Fibroblast of lung (primary cell): ENCODE data around the gene GNAT3.

ENCODE experiments used
- EZH2 ChIP-seq: IDR thresholded peaks from 2 replicates; pipeline ENCODE4 v1.5.1; 2012; ENCODE audit warnings: low read length, control low read depth, mild to moderate bottlenecking; ENCODE audit errors: missing control alignments
- TF ChIP-seq, protein P1 (sequence below), 2 donors: IDR thresholded peaks in 1 of 2; conservative IDR thresholded peaks in 1 of 2; 1 replicate in 1 of 2; 2 replicates in 1 of 2; pipeline ENCODE4 v1.5.1; 2011 to 2012; ENCODE audit warnings: low read length in 2 of 2, control low read depth in 1 of 2, inconsistent platforms in 1 of 2, low read depth in 1 of 2, mild to moderate bottlenecking in 1 of 2

DNA sequence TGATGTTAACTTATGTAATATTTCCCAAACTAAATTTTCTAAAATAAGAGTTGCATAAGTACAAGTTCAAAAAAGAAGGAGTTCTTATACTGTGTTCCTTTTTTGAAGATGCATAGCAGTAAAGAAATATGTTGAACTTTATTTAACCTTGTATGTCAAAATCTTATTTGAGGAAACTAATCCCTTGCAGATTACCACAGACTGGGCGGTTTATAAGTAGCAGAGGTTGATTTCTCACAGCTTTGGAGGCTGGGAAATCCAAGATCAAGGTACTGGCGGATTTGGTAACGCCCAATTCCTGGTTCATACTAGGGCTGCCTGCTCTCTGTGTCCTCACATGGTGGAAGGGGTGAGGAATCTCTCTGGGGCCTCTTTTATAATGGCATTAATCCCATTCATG lies 68.5 kb downstream of the GNAT3 start:
- TF ChIP-seq, protein P1, sequence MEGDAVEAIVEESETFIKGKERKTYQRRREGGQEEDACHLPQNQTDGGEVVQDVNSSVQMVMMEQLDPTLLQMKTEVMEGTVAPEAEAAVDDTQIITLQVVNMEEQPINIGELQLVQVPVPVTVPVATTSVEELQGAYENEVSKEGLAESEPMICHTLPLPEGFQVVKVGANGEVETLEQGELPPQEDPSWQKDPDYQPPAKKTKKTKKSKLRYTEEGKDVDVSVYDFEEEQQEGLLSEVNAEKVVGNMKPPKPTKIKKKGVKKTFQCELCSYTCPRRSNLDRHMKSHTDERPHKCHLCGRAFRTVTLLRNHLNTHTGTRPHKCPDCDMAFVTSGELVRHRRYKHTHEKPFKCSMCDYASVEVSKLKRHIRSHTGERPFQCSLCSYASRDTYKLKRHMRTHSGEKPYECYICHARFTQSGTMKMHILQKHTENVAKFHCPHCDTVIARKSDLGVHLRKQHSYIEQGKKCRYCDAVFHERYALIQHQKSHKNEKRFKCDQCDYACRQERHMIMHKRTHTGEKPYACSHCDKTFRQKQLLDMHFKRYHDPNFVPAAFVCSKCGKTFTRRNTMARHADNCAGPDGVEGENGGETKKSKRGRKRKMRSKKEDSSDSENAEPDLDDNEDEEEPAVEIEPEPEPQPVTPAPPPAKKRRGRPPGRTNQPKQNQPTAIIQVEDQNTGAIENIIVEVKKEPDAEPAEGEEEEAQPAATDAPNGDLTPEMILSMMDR (conservative IDR thresholded peaks at IDR 0.05 in 1 of 2, IDR thresholded peaks at IDR 0.05 in 1 of 2; ENCODE audit: low read depth in 1 of 2, low read length in 2 of 2) = no peak
- TF ChIP-seq EZH2 = no peak
